SKM-1 (cell line): ENCODE results near the gene PDGFA.

Source experiments
- DNase-seq: peaks from one replicate; lab custom pipeline; 2025; ENCODE audit not compliant: unreplicated experiment; lab: John Stamatoyannopoulos, UW

The PDGFA gene

DNA sequence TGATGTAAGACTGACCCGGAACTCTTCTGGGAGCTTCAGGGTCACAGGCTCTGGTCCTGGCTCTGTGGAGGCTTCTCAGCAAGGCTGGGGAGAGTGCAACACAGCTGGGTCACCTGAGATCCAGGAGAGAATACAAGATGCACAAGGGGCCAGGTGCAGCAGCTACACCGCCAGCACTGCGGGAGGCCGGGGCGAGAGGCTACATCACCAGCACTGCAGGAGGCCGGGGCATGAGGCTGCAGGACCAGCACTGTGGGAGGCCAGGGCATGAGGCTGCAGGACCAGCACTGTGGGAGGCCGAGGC is 44.3 kb downstream of the PDGFA start:
- DNase-seq, result no peak

DNA sequence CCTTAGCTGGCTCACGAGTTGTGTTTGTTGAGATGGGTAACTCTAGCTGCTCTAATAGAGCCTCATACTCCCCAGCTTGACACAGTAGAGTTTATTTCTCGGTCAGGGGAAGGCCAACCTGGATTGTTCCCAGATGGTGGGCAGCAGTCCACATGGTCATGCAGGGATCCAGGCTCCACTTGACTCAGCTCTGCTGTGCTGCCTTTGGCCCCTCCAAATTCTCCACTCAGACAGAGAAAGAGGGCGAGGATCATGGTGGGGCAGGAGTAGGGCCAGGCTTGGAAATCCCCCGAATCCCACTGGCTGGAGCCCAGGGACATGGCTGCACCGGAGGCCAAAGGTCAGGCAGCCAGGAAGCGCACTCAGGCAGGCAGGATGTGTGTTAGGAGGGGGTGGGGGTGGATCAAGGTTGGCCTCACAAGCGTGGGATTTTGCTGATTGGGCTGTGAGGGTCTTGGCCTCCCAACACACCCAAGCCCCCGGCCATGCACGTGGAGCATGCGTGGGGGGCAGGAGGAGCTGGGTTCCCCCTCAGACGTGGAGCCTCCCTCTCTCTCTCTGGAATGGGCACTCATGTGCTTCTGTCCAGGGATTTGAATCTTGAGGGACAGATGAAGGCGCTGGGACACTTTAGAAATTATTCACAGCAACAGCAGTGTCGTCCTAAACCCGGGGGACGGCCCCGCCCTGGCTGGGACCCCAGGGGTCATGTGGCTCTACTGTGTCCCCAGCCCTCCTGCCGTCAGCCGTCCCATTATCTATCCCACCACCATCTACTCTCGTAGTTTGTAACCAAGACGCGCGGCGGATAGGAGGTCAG is 44.8 kb downstream of the PDGFA start:
- DNase-seq, result no peak

- DNase-seq, result no peak
Measured at GRCh38 chr7:473870-474604, 45.6 kb downstream of the PDGFA start.

GRCh38 chr7:473211-473734 is 46.4 kb downstream of the PDGFA start:
- no peak for DNase-seq

DNA sequence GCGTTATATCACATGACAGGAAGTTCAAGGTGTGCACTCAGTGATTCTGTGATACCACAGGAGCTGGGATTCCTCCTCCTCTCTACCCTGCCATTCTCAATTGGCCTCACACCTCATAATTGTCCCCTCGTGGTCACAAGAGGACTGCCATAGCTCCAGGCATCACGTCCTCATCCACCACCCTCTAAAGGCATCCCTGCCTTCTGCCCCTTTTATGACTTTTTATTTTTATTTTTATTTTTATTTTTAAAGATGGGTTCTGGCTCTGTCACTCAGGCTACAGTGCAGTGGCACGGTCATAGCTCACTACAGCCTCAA is 47.0 kb downstream of the PDGFA start:
- DNase-seq, result no peak

- no peak for DNase-seq
Measured at GRCh38 chr7:471866-472639, 47.6 kb downstream of the PDGFA start.

- no peak for DNase-seq
Measured at GRCh38 chr7:471191-471865, 48.3 kb downstream of the PDGFA start.

GRCh38 chr7:469563-469961 is 50.1 kb downstream of the PDGFA start:
- DNase-seq, result no peak

- DNase-seq, result peak; percentile 66
Measured at GRCh38 chr7:468681-469562, 50.7 kb downstream of the PDGFA start.

- DNase-seq, result no peak
Measured at GRCh38 chr7:467856-468545, 51.6 kb downstream of the PDGFA start.

GRCh38 chr7:467393-467828 is 52.2 kb downstream of the PDGFA start:
- DNase-seq, result no peak

- no peak for DNase-seq
Measured at GRCh38 chr7:466465-467191, 53.0 kb downstream of the PDGFA start.

DNA sequence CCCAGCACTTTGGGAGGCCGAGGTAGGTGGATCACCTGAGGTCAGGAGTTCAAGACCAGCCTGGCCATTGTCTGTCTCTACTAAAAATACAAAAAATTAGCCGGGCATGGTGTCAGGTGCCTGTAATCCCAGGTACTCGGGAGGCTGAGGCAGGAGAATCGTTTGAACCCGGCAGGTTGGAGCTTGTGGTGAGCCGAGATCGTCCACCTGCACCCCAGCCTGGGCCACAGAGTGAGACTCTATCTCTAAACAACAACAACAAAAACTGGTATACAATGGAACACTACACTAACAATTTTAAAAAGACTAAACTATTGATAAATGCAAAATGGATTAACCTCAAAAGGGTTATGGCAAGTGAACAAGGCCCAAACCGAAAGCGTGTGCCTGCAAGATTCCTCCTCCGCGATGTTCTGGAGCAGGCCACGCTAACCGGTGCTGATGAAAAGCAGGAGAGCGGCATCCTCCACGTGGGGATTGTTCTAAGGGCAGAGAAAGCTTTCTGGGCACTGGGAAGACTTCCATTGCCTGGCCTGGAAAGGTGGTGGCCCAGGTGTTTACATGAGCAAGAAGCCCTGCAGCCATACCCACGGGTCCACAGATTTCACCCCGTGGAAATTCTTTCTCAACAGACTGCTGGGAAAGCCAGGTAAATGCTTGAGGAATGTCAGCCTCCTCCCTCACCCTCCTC is 53.8 kb downstream of the PDGFA start:
- DNase-seq, result no peak

DNA sequence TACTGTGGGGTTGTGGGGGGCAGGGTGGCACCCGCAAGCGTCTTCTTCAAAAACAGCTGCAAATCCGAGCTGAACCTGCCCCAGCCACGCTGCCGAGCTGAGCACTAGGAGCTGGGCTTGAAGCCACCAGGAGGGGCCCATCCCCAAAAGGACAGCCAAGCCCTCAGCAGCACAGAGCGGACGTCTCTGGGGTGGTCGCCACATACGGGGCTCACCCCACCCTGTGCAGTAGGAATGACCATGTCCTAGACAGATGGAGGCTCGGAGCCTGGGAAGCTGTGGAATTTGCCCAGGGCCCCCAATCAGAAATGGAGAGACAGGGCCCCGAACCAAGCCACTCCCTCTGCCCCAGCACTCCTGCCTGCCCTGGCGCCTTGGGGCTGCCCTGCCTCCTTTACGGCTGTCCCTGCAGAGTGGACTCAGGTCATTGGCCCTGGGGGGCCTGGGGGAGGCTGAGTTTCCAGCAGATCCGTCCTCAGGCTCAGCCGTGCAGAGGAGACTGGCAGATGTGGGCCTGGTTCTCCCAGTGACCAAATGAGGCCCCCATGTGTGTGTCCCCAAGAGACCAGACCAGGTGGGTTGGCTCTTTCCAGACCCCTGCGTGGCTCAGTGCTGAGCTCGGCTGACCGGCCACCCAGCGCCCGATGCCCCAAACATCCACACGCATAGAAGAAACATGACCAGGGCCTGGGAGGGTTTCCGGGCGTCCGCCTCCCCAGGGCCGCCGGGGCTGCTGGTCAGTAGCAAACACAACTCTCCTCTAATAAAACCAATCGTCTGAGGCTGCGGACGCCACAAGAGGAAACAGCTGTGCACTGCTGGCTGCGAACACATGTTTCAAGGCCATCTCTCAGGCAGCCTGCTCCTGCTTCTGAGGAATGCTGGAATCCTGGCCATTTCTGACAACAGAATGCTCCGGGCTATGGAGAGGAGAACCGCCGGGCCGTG is 54.9 kb downstream of the PDGFA start:
- DNase-seq, result no peak

- DNase-seq, result no peak
Measured at GRCh38 chr7:463817-464453, 55.7 kb downstream of the PDGFA start.

DNA sequence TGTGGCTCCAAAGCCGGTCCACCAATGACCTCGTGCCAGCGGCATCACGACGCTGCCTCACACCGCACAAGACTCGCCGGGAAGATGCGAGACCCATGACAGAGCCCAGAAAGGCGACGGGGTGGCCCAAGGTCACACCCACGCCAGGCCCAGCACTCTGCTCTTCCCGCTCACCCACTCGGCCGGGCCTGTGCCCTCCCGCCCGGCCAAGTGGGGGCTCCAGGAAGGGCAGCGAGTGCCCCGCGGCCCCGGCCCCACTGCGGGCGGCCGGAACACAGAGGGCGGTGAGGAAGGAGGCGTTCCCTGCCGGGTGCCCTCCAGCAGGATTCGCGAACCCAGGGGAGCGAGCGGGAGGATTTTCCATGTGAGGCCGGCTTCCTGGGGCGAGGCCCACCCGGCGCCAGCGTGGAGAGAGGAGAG is 56.3 kb downstream of the PDGFA start:
- no peak for DNase-seq
